Large intestine (tissue), 3 donors: Measurements from ENCODE around the gene TAOK1. TPM values are rescaled to one million over a fixed set of nuclear protein-coding genes. Genes with fewer than 3 reads are reported as not detected.

Source experiments
- DNase-seq, 2 donors: peaks; one replicate each; pipeline versions ENCODE4 v3.0.0 to v3.0.0-alpha.2; 2013
- H3K27ac ChIP-seq: one replicate; pipeline ENCODE4 v1.5.1; 2013; ENCODE audit warnings: low read length
- H3K27me3 ChIP-seq: 2 replicates; pipeline ENCODE4 v1.6.1; 2013; ENCODE audit warnings: low read length; ENCODE audit not compliant: control insufficient read depth, insufficient read depth
- H3K36me3 ChIP-seq: 2 replicates; pipeline ENCODE4 v1.6.1; 2013; ENCODE audit warnings: low read length; ENCODE audit not compliant: control insufficient read depth, insufficient read depth
- H3K4me1 ChIP-seq: one replicate; pipeline ENCODE4 v1.6.1; 2013; ENCODE audit warnings: low read length; ENCODE audit not compliant: control insufficient read depth, insufficient read depth
- H3K4me3 ChIP-seq: one replicate; pipeline ENCODE4 v1.5.1; 2013; ENCODE audit warnings: low read length
- H3K9me3 ChIP-seq: one replicate; pipeline ENCODE4 v1.6.1; 2013; ENCODE audit warnings: mild to moderate bottlenecking, low read depth, low read length, moderate library complexity; ENCODE audit not compliant: control insufficient read depth
- WGBS: methylation state at CpG from one replicate; pipeline ENCODE4 v1.1.5; 2013; ENCODE audit warnings: low lambda C conversion rate; ENCODE audit not compliant: insufficient coverage; 5-methylcytosine and 5-hydroxymethylcytosine counted together
- polyA plus RNA-seq: library from polyadenylated mRNA; unstranded; fragments of 120-200 nt; gene quantifications from one replicate; pipeline ENCODE4 v1.2.1, GENCODE V29; 2013

The TAOK1 gene
- polyA plus RNA-seq, 1 donor: 22.2 TPM

DNA sequence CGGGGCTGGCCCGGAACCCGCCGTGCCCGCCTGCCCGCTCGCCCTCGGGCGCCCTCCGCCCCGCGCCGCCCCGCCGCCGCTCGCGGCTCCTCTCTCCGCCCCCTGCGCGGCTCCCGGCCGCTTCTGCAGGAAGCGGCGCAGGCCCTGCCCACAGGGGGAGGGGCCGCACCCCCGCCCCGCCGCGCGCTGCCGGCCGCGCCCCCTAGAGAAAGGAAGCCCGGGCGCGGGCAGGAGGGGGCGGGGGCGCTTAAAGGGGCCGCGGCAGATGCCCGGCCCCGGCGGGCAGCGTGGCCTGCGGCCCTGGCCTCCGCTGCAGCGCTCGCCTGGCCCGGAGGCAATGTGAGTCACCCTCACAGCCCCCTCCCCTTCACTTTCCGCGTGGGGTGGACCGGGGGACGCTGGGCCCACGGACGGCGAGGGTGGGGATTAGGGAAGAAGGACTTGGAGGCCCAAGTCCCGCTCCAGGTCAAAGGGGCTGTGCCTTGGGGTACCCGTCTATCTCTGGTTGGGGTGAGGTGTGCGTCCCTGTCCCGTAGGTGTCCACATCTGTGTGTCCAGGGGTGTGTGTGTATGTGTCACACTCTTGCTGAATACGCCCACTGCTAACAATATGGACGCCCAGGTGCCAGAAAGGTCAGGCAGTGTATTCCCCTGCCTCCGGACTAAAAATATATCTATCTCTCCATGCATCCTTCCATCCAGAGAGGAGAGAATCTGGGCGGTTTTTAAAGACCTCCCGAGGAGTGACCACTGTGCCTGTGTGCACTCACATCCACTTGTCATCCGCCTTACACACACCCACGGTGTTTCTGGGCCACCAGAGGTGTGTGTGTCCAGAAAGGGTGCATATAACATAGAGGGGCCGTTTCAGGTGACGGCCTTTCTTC, 199.6 kb downstream of the TAOK1 start, which contains the start of gene GIT1:
Gene GIT1, minus strand, starts transcription at position 125 of the 887 bp plus-strand sequence. CDS start 270 bp downstream, outside the sequence.
- Histone ChIP-seq H3K4me1 (peaks cover 54% of the 10 kb centered on the region), H3K36me3 (peaks cover 2% of the 10 kb centered on the region), H3K9me3 (no peaks in the 10 kb centered on the region), H3K27ac (peak within 1 kb of the TSS; percentile 71), H3K4me3 (peak within 1 kb of the TSS; percentile 77), H3K27me3 (no peaks in the 10 kb centered on the region)
- peak; percentile 85 to 91 for DNase-seq
- no CpG with 5 or more reads among the region's 70 CpGs for WGBS

DNA sequence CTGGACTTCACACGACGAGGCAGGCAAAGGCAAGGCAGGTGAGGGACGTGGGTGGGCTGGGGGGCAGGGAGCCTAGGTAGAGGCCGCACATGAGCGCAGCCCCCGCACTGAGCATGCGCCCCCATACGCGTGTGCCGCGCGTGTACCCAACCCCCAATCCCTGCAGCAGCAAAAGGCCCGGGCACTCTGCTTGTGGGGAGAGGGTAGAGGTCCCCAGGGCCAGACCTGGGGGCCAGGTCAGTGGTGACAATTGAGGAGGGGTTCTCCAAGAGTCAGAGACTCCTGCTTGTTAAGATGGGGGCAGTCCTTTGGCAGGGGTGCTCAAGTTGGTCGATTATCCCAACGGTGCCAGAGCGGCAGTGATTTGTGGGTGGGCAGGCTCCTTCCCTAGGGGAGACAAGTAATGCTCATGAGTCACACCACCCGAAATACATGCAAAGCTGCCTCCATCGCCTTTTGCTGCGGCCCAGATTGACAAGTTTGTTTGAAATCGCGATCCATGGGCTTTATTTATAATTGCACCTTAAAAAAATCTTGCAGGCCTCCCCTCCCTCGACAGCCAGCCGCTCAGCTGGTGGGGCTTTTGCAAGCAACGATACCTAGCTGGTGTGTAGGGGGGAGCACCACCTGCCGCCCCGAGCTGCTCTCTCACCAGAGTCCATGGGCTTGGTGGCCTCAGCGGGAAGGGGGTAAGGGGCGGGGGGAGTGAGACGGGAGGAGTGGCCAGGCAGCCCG, 200.4 kb downstream of the TAOK1 start:
- no CpG with 5 or more reads among the region's 30 CpGs for WGBS
- Histone ChIP-seq H3K9me3 (no peaks in the 10 kb centered on the region), H3K4me3 (peak overlapping the region; percentile 34), H3K27ac (no peak overlapping the region), H3K27me3 (no peaks in the 10 kb centered on the region), H3K36me3 (peaks cover 2% of the 10 kb centered on the region), H3K4me1 (peaks cover 51% of the 10 kb centered on the region)
- DNase-seq: no peak

DNA sequence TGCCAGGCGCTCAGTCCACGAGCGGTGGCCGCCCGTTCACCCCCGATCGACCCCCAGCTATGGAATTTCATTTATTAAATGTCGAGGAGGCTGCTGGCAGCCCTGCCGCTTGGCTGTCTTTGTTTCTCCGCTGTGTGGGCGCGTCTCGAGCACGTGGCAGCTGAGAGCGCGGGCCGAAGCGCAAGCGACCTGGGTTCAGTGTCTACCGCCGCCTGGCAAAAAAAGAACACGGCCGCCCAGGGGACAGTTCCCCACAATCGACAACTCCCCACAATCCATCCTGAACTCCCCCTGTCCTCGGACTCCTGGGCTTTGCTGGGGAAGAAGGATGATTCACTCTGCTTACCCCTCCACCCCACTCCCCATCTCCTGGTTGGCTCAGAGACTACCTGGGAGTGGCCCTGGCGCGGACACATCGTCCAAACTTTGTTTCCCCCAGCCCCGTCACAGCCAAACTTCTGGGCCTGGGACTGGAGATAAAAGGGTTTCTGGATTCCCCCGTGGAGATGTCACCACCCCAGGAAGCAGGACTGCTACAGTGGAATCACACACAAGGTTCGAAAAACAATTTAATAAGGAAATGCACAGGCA, 201.1 kb downstream of the TAOK1 start:
- H3K27ac ChIP-seq: peak overlapping the region; percentile 40
- peaks cover 51% of the 10 kb centered on the region for H3K4me1 ChIP-seq
- H3K27me3 ChIP-seq: no peaks in the 10 kb centered on the region
- peaks cover 2% of the 10 kb centered on the region for H3K36me3 ChIP-seq
- DNase-seq: peak; percentile 29 to 67
- peak overlapping the region; percentile 34 for H3K4me3 ChIP-seq
- WGBS: no CpG with 5 or more reads among the region's 31 CpGs
- H3K9me3 ChIP-seq: no peaks in the 10 kb centered on the region

DNA sequence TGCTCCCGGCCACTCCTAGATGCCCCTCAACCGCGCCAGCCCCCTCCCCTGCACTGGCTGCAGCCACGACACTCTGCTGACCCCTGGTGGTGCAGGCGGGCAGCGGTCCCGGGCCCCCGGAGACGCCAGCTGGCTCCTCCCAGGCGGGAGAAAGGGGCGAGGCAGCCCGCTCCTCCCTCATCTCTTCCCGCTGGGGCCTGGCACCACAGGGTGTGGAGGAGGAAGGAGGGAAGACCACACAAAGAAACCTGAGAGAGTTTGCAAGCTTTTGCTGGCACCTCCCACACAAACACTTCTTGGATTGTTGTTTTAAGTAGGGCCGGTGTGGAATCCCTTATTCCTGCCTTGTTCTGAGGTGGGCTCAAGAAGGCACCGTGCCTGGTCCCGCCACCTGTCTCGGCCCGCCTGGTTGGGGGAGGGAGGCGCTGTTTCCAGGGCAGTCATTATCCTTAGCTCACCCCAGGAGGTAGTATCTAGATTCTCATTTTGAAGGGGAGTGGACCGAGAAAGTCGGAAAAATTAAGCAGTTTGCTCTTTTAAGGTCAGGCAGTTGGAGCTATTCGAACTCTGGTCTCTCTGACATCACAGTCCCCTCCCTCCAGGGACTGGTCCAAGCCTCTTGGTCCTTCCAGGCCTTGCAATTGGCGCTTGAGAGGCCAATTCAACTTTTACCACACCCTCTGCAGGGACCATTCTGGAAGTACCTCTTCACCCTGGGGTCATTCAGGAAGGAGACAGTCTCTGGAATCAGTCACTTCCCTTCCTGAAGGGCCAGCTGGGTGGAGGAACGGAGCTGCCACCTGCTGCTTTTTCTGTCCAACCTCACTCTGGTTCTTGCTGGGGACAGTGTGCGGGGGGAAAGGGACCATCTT, 201.8 kb downstream of the TAOK1 start:
- Histone ChIP-seq H3K27ac (peak overlapping the region; percentile 47), H3K4me3 (peak overlapping the region; percentile 34), H3K4me1 (peaks cover 51% of the 10 kb centered on the region), H3K36me3 (peaks cover 2% of the 10 kb centered on the region), H3K27me3 (no peaks in the 10 kb centered on the region), H3K9me3 (no peaks in the 10 kb centered on the region)
- WGBS: no CpG with 5 or more reads among the region's 25 CpGs
- DNase-seq: peak; percentile 86 to 88

DNA sequence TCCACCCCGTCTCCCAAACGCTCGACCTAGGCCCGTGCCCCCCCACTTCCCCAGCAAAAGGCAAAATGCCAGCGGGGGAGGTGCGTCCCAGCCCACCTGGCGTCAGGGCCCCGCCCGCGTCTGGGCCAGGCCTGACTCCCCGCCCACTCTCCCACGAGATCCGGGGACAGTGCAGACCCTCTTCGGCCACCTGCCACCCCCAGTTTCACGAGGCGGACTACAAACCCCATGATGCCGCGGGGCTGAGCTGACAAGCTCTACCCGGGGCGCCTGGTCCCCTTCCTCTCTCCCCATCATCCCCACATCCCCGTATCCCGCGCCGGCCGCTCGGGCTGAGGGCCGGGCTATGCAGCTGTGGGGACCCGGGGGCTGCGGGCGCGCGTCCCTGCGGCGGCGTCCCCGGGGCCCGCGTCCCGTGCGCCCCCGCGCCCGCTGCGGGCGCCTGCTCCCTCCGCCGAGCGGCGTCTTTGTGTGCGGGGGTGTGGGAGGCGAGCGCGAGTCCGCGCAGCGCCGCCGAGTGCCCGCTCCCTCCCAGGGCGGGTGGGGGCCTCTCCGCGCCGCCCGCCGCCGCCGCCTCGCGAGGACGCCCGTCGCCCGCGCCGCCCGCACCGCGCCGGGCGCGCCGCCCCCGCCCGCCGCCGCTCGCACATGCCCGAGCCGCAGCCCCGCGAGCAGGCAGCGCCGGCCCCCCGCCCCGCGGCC, 202.8 kb downstream of the TAOK1 start, which contains the start of gene ANKRD13B:
Gene ANKRD13B, plus strand, starts transcription at position 283 of the 702 bp plus-strand sequence. CDS start 490 bp downstream, outside the sequence.
- no CpG with 5 or more reads among the region's 96 CpGs for WGBS
- H3K9me3 ChIP-seq: no peaks in the 10 kb centered on the region
- peak in 1 of 2 donors; percentile 51 for DNase-seq
- H3K36me3 ChIP-seq: no peaks in the 10 kb centered on the region
- peak within 1 kb of the TSS; percentile 46 for H3K4me3 ChIP-seq
- no peaks in the 10 kb centered on the region for H3K27me3 ChIP-seq
- H3K4me1 ChIP-seq: peaks cover 44% of the 10 kb centered on the region
- H3K27ac ChIP-seq: peak within 1 kb of the TSS; percentile 47

DNA sequence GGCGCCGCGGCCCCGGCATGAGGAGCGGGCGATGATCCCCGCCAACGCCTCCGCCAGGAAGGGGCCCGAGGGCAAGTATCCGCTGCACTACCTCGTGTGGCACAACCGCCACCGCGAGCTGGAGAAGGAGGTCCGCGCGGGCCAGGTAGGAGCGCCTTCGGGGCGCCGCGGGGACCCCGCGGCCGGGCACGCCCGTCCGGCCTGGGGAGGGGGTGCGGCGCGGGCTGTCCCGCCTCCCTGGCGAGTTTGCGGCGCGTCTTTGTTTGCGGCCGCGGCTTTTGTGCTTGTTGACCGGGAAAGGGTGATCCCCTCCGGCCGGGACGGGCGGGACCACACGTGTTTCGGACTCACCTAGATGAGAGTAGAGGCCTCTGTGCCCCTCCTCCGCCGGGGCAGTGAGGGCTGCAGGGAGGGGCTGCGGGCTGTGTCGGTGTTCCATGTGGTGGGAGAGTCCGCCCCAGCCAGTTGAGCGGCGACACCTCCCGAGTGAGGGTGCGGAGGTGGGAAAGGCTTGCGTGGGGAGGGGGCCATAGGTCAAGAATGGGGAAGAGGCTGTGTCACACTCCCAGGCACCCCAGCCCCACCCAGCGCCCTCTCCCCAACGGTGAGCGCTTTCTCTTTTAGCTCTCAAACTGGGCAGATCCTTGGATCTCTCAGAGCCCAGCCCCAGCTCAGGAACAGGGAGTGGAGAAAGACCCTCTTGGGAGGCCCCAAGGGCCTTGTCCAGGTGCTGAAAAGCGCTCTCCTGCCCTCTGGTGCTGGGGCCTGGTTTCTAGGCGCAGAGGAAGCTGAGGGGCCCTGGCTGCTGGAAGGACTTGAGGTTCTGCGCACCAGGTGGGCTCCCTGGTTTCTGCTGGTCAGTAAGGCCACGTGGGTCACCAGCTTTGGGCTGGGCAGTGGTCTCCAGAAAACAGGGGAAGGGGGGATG, 203.7 kb downstream of the TAOK1 start:
- H3K36me3 ChIP-seq: no peaks in the 10 kb centered on the region
- H3K27ac ChIP-seq: no peak overlapping the region
- H3K27me3 ChIP-seq: no peaks in the 10 kb centered on the region
- H3K9me3 ChIP-seq: no peaks in the 10 kb centered on the region
- H3K4me1 ChIP-seq: peaks cover 41% of the 10 kb centered on the region
- no peak for DNase-seq
- WGBS: no CpG with 5 or more reads among the region's 64 CpGs
- H3K4me3 ChIP-seq: peak overlapping the region; percentile 46

DNA sequence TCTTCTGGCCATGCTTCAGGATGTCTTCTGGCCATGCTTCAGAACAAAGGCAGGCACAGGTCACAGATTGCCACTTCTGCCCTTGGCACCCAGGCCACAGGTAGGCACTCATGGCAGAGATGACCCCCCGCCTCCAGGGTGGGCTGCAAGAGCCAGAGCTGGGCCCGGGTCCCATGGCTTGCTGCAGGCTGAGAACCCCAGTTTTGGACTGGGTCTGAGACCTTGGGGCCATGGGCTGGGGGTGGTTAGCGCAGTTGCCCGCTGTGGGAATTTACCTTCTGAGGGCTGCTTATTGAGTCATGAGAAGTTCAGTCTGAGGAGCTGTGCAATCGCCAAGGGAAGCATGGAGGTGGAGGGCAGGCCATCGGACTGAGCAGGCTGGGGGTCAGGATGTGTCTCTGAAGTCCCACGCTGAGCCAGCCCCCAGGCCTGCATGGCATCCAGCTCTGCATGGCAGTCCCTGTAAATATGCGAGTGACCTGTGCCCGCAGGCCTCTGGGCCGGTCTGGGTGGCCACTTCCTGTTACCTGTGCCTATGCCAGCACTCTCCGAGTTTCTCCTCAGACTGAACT, 204.4 kb downstream of the TAOK1 start:
- Histone ChIP-seq H3K4me1 (peaks cover 41% of the 10 kb centered on the region), H3K36me3 (no peaks in the 10 kb centered on the region), H3K27ac (no peak overlapping the region), H3K9me3 (no peaks in the 10 kb centered on the region), H3K4me3 (no peak overlapping the region), H3K27me3 (no peaks in the 10 kb centered on the region)
- no peak for DNase-seq
- WGBS: no CpG with 5 or more reads among the region's 11 CpGs

DNA sequence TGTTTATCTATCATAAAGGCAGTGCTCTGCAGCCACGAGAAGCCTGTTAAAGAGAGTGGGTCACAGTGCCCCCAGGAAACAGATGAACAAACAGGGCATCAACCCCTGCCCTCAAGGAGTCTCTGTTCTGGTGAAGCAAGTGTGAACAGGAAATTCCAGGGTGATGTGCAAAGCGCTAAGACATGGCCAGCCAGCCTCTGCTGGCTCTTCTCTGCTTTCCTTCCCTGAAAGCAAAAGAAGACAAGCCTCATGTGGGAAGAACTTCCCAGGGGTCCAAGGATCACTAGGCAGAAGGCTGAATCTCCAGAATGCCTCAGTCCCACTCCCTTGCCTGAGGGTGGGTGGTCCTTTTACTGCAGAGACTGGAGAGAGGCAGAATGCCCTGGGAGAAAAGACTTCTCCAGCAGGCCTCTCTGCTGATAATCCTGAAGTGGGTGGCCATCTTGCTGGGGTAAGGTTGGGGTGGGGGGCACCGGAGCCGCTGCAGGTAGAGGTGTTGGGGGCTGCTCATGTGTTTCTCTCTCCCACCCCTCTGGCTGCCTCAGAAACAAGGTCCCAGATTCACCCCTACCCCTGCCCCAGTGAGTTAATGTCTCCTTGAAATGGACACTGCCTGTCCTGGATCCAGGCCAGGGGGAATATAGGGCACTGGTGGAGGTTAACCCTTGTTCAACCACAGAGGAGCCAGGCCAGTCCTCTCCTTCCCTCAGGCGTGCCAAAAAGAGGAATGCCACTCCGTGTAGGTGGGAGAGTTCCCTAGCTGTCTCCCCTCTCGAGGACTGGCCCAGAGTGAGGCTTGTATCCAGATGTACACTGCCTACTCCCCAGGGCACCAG, 205.2 kb downstream of the TAOK1 start:
- no peaks in the 10 kb centered on the region for H3K27me3 ChIP-seq
- H3K36me3 ChIP-seq: no peaks in the 10 kb centered on the region
- H3K9me3 ChIP-seq: no peaks in the 10 kb centered on the region
- H3K27ac ChIP-seq: no peak overlapping the region
- WGBS: no CpG with 5 or more reads among the region's 7 CpGs
- H3K4me1 ChIP-seq: peaks cover 34% of the 10 kb centered on the region
- H3K4me3 ChIP-seq: no peak overlapping the region
- DNase-seq: no peak
